Hepatocyte (in vitro differentiated cells): Measurements from ENCODE around the gene SNED1. TPM values are rescaled to one million over a fixed set of nuclear protein-coding genes. Genes with fewer than 3 reads are reported as not detected.

ENCODE experiments used
- DNase-seq: peaks from one replicate; pipeline ENCODE4 v3.0.0-alpha.2; 2016; ENCODE audit warnings: low spot score
- H2AFZ ChIP-seq: fragments of 200-600 bp; sonication (generic); 2 replicates; pipeline ENCODE4 v1.6.0; 2016; ENCODE audit warnings: antibody characterized with exemption, mild to moderate bottlenecking
- H3K27ac ChIP-seq: fragments of 200-600 bp; sonication (generic); 2 replicates; pipeline ENCODE4 v1.5.1; 2016; ENCODE audit warnings: mild to moderate bottlenecking
- H3K27me3 ChIP-seq: fragments of 200-600 bp; sonication (generic); 2 replicates; pipeline ENCODE4 v1.6.1; 2016
- H3K36me3 ChIP-seq: fragments of 200-600 bp; sonication (generic); replicated peaks from 2 replicates; pipeline ENCODE4 v1.5.1; 2016; ENCODE audit warnings: low read depth; ENCODE audit not compliant: insufficient read depth
- H3K4me1 ChIP-seq: fragments of 200-600 bp; sonication (generic); 2 replicates; pipeline ENCODE4 v1.5.1; 2016; ENCODE audit warnings: mild to moderate bottlenecking, moderate library complexity; ENCODE audit not compliant: insufficient read depth
- H3K4me2 ChIP-seq: fragments of 200-600 bp; sonication (generic); 2 replicates; pipeline ENCODE4 v1.6.0; 2016
- H3K4me3 ChIP-seq: fragments of 200-600 bp; sonication (generic); 2 replicates; pipeline ENCODE4 v1.5.1; 2016; ENCODE audit warnings: mild to moderate bottlenecking
- H3K79me2 ChIP-seq: fragments of 200-600 bp; sonication (generic); 2 replicates; pipeline ENCODE4 v1.6.0; 2017; ENCODE audit warnings: mild to moderate bottlenecking
- H3K9me2 ChIP-seq: fragments of 200-600 bp; sonication (generic); replicated peaks from 2 replicates; pipeline ENCODE4 v1.6.0; 2017; ENCODE audit warnings: mild to moderate bottlenecking; ENCODE audit not compliant: insufficient read depth
- H3K9me3 ChIP-seq: fragments of 200-600 bp; sonication (generic); 2 replicates; pipeline ENCODE4 v1.5.1; 2016; ENCODE audit warnings: low read depth, mild to moderate bottlenecking
- H4K20me1 ChIP-seq: fragments of 200-600 bp; sonication (generic); 2 replicates; pipeline ENCODE4 v1.6.0; 2016; ENCODE audit warnings: mild to moderate bottlenecking; ENCODE audit not compliant: insufficient read depth, poor library complexity, severe bottlenecking
- CTCF ChIP-seq: fragments of 200-600 bp; sonication (generic); IDR thresholded peaks from 2 replicates; pipeline ENCODE4 v1.5.1; 2016; ENCODE audit warnings: antibody characterized with exemption, mild to moderate bottlenecking; ENCODE audit not compliant: poor library complexity
- EZH2 ChIP-seq: fragments of 200-600 bp; sonication (generic); IDR thresholded peaks from 2 replicates; pipeline ENCODE4 v1.6.1; 2016; ENCODE audit warnings: antibody characterized with exemption, mild to moderate bottlenecking, borderline replicate concordance
- EZH2phosphoT487 ChIP-seq: fragments of 200-600 bp; sonication (generic); IDR thresholded peaks from one replicate; pipeline ENCODE4 v1.6.1; 2018; ENCODE audit warnings: antibody characterized with exemption, mild to moderate bottlenecking, low read depth, moderate library complexity; ENCODE audit not compliant: unreplicated experiment, severe bottlenecking
- WGBS: methylation state at CpG from one replicate; pipeline ENCODE4 v1.1.6; 2016; ENCODE audit warnings: low lambda C conversion rate; ENCODE audit errors: missing lambda C conversion rate; 5-methylcytosine and 5-hydroxymethylcytosine counted together
- polyA plus RNA-seq: library from polyadenylated mRNA; unstranded; fragments of >200 nt; fragmentation: Nextera tagmentation; extraction: Ambion mirVana; gene quantifications from 2 replicates; pipeline ENCODE4 v1.2.1, GENCODE V29; 2016
- total RNA-seq: library from RNA; depleted of rRNA; stranded (reverse); fragments of >200 nt; gene quantifications from 2 replicates; pipeline ENCODE4 v1.2.3, GENCODE V29; 2014

SNED1 gene
- total and polyA plus RNA-seq, 2 experiments from 2014 or later: 4.6 to 6.5 TPM

GRCh38 chr2:241014764-241015163 lies 16.3 kb downstream of the SNED1 start:
- no peak for DNase-seq
- WGBS: 88% methylated on average over 10 of the region's 10 CpGs

GRCh38 chr2:241015439-241015838 lies 17.0 kb downstream of the SNED1 start:
- H3K4me3 ChIP-seq: no peak overlapping the region
- WGBS: 92% methylated on average over 13 of the region's 13 CpGs
- no peak for TF ChIP-seq EZH2phosphoT487
- no peak for TF ChIP-seq EZH2
- no peak for TF ChIP-seq CTCF
- H3K4me1 ChIP-seq: peaks cover 4% of the 10 kb centered on the region
- no peak overlapping the region for H3K27ac ChIP-seq
- H3K4me2 ChIP-seq: no peak overlapping the region
- DNase-seq: no peak
- H4K20me1 ChIP-seq: no peaks in the 10 kb centered on the region
- no peaks in the 10 kb centered on the region for H3K79me2 ChIP-seq
- no peaks in the 10 kb centered on the region for H3K9me3 ChIP-seq
- no peaks in the 10 kb centered on the region for H3K9me2 ChIP-seq
- H3K36me3 ChIP-seq: no peaks in the 10 kb centered on the region
- H2AFZ ChIP-seq: no peak overlapping the region
- no peaks in the 10 kb centered on the region for H3K27me3 ChIP-seq

More at GRCh38 chr2:241014764-241015163, 16.3 kb downstream of the SNED1 start:
- no peak for TF ChIP-seq EZH2phosphoT487
- no peak for TF ChIP-seq EZH2
- no peak for TF ChIP-seq CTCF
- H3K27me3 ChIP-seq: no peaks in the 10 kb centered on the region
- no peaks in the 10 kb centered on the region for H3K79me2 ChIP-seq
- no peaks in the 10 kb centered on the region for H3K9me3 ChIP-seq
- no peaks in the 10 kb centered on the region for H3K9me2 ChIP-seq
- H3K4me2 ChIP-seq: no peak overlapping the region
- no peak overlapping the region for H3K4me3 ChIP-seq
- no peak overlapping the region for H2AFZ ChIP-seq
- no peaks in the 10 kb centered on the region for H4K20me1 ChIP-seq
- no peak overlapping the region for H3K27ac ChIP-seq
- peaks cover 10% of the 10 kb centered on the region for H3K4me1 ChIP-seq
- H3K36me3 ChIP-seq: no peaks in the 10 kb centered on the region

GRCh38 chr2:241017228-241017940 lies 19.0 kb downstream of the SNED1 start:
- Histone ChIP-seq H3K4me3 (no peak overlapping the region), H3K27me3 (no peaks in the 10 kb centered on the region), H3K79me2 (no peaks in the 10 kb centered on the region), H4K20me1 (no peaks in the 10 kb centered on the region), H3K4me2 (no peak overlapping the region), H3K27ac (no peak overlapping the region), H2AFZ (no peak overlapping the region), H3K9me2 (no peaks in the 10 kb centered on the region), H3K9me3 (no peaks in the 10 kb centered on the region), H3K4me1 (no peaks in the 10 kb centered on the region), H3K36me3 (no peaks in the 10 kb centered on the region)
- 94% methylated on average over 13 of the region's 13 CpGs for WGBS
- DNase-seq: no peak
- no peak for TF ChIP-seq EZH2phosphoT487
- no peak for TF ChIP-seq CTCF
- no peak for TF ChIP-seq EZH2
